MM.1S (cell line): ENCODE measurements around the gene MYBPC3.

Experiments used
- DNase-seq: peaks from one replicate; pipeline ENCODE4 v3.0.0-alpha.2; 2015
- H2AFZ ChIP-seq: fragments of 300-600 bp; sonication (generic); 2 replicates; pipeline ENCODE4 v1.6.0; 2016; ENCODE audit warnings: antibody characterized with exemption, low read length
- H3F3A ChIP-seq: fragments of 300-600 bp; sonication (generic); 2 replicates; pipeline ENCODE4 v1.6.1; 2016; ENCODE audit warnings: mild to moderate bottlenecking, antibody characterized with exemption, low read length, moderate library complexity, mixed read lengths; ENCODE audit not compliant: insufficient read depth
- H3K27ac ChIP-seq: fragments of 300-600 bp; sonication (generic); 2 replicates; pipeline ENCODE4 v1.5.1; 2016; ENCODE audit warnings: mild to moderate bottlenecking, low read length
- H3K27me3 ChIP-seq: fragments of 300-600 bp; sonication (generic); replicated peaks from 2 replicates; pipeline ENCODE4 v1.6.0; 2016; ENCODE audit warnings: low read length; ENCODE audit not compliant: insufficient read depth
- H3K36me3 ChIP-seq: fragments of 300-600 bp; sonication (generic); replicated peaks from 2 replicates; pipeline ENCODE4 v1.6.1; 2016; ENCODE audit warnings: mild to moderate bottlenecking, low read length, mixed read lengths; ENCODE audit not compliant: insufficient read depth
- H3K4me1 ChIP-seq: fragments of 300-600 bp; sonication (generic); 2 replicates; pipeline ENCODE4 v1.6.1; 2016; ENCODE audit warnings: low read length, mixed read lengths
- H3K4me2 ChIP-seq: fragments of 300-600 bp; sonication (generic); 2 replicates; pipeline ENCODE4 v1.6.0; 2016; ENCODE audit warnings: low read depth, low read length
- H3K4me3 ChIP-seq: fragments of 300-600 bp; sonication (generic); 2 replicates; pipeline ENCODE4 v1.5.1; 2016; ENCODE audit warnings: low read length, mixed read lengths
- H3K79me2 ChIP-seq: fragments of 300-600 bp; sonication (generic); 2 replicates; pipeline ENCODE4 v1.6.1; 2016; ENCODE audit warnings: mixed run types, low read length, mixed read lengths
- H3K9ac ChIP-seq: fragments of 300-600 bp; sonication (generic); 2 replicates; pipeline ENCODE4 v1.6.1; 2016; ENCODE audit warnings: low read length, mixed read lengths
- H3K9me2 ChIP-seq: fragments of 300-600 bp; sonication (generic); replicated peaks from 2 replicates; pipeline ENCODE4 v1.6.1; 2016; ENCODE audit warnings: mild to moderate bottlenecking, low read length, mixed read lengths; ENCODE audit not compliant: insufficient read depth
- H3K9me3 ChIP-seq: fragments of 300-600 bp; sonication (generic); replicated peaks from 2 replicates; pipeline ENCODE4 v1.6.1; 2016; ENCODE audit warnings: mild to moderate bottlenecking, low read length, mixed read lengths; ENCODE audit not compliant: insufficient read depth
- H4K20me1 ChIP-seq: fragments of 300-600 bp; sonication (generic); 2 replicates; pipeline ENCODE4 v1.6.1; 2016; ENCODE audit warnings: mild to moderate bottlenecking, low read length, moderate library complexity, mixed read lengths; ENCODE audit not compliant: insufficient read depth
- CTCF ChIP-seq: fragments of 300-600 bp; sonication (generic); IDR thresholded peaks from 2 replicates; pipeline ENCODE4 v1.5.1; 2016; ENCODE audit warnings: antibody characterized with exemption, low read length, mixed read lengths
- EZH2 ChIP-seq: fragments of 300-600 bp; sonication (generic); optimal IDR thresholded peaks from 2 replicates; pipeline ENCODE3; 2017; ENCODE audit warnings: low read depth, mild to moderate bottlenecking, antibody characterized with exemption, low read length, mixed read lengths
- EZH2phosphoT487 ChIP-seq: fragments of 300-600 bp; sonication (generic); IDR thresholded peaks from 2 replicates; pipeline ENCODE4 v1.6.1; 2018; ENCODE audit warnings: antibody characterized with exemption, low read length

MYBPC3 gene

GRCh38 chr11:47296045-47296444 lies 56.5 kb downstream of the MYBPC3 start:
- H3K79me2 ChIP-seq, result no peaks in the 10 kb centered on the region
- H3K9me3 ChIP-seq, result no peaks in the 10 kb centered on the region
- H3K36me3 ChIP-seq, result 0 out of 2 replicates have a peak, but pooled peaks cover 3% of the 10 kb centered on the region
- H3K27me3 ChIP-seq, result no peaks in the 10 kb centered on the region
- no peak overlapping the region for H3K27ac ChIP-seq
- H3K9me2 ChIP-seq, result no peaks in the 10 kb centered on the region
- no peak overlapping the region for H3K4me2 ChIP-seq
- H3K9ac ChIP-seq, result no peak overlapping the region
- no peaks in the 10 kb centered on the region for H4K20me1 ChIP-seq
- no peak overlapping the region for H3K4me3 ChIP-seq
- H3F3A ChIP-seq, result no peaks in the 10 kb centered on the region
- H3K4me1 ChIP-seq, result no peaks in the 10 kb centered on the region
- TF ChIP-seq EZH2phosphoT487, result no peak
- no peak for TF ChIP-seq EZH2
- no peak for TF ChIP-seq CTCF
- H2AFZ ChIP-seq, result no peak overlapping the region
- no peak for DNase-seq

- Histone ChIP-seq H3F3A (no peaks in the 10 kb centered on the region), H3K4me2 (no peak overlapping the region), H3K4me3 (no peak overlapping the region), H3K9me3 (no peaks in the 10 kb centered on the region), H3K79me2 (no peaks in the 10 kb centered on the region), H3K4me1 (no peaks in the 10 kb centered on the region), H4K20me1 (no peaks in the 10 kb centered on the region), H2AFZ (no peak overlapping the region), H3K27ac (no peak overlapping the region), H3K27me3 (no peaks in the 10 kb centered on the region), H3K9me2 (no peaks in the 10 kb centered on the region), H3K36me3 (0 out of 2 replicates have a peak, but pooled peaks cover 3% of the 10 kb centered on the region), H3K9ac (no peak overlapping the region)
- no peak for TF ChIP-seq EZH2
- TF ChIP-seq EZH2phosphoT487, result no peak
- TF ChIP-seq CTCF, result no peak
- DNase-seq, result no peak
Measured at GRCh38 chr11:47295385-47295784, 57.1 kb downstream of the MYBPC3 start.

GRCh38 chr11:47289856-47290255 lies 62.6 kb downstream of the MYBPC3 start:
- Histone ChIP-seq H3F3A (no peaks in the 10 kb centered on the region), H3K27ac (no peak overlapping the region), H3K9me3 (no peaks in the 10 kb centered on the region), H3K27me3 (no peaks in the 10 kb centered on the region), H3K9me2 (no peaks in the 10 kb centered on the region), H3K4me2 (no peak overlapping the region), H3K9ac (no peak overlapping the region), H3K79me2 (no peaks in the 10 kb centered on the region), H3K4me3 (no peak overlapping the region), H4K20me1 (no peaks in the 10 kb centered on the region), H3K4me1 (no peaks in the 10 kb centered on the region), H3K36me3 (0 out of 2 replicates have a peak, but pooled peaks cover 3% of the 10 kb centered on the region), H2AFZ (no peak overlapping the region)
- no peak for DNase-seq
- TF ChIP-seq CTCF, result no peak
- no peak for TF ChIP-seq EZH2phosphoT487
- no peak for TF ChIP-seq EZH2
